Panc1 (cell line): ENCODE data around the gene TPD52L1.

Source experiments
- CTCF ChIP-seq: fragments of 450-650 bp; IDR thresholded peaks from 2 replicates; pipeline ENCODE4 v1.5.1; 2017; ENCODE audit warnings: mild to moderate bottlenecking
- POLR2AphosphoS5 ChIP-seq: IDR thresholded peaks from 2 replicates; pipeline ENCODE4 v1.6.1; 2012; ENCODE audit warnings: mild to moderate bottlenecking, low read depth, low read length, moderate library complexity
- SIN3A ChIP-seq: IDR thresholded peaks from 2 replicates; pipeline ENCODE4 v1.6.1; 2012; ENCODE audit warnings: low read depth, mild to moderate bottlenecking, low read length, moderate library complexity, borderline replicate concordance; ENCODE audit not compliant: insufficient read depth
- TCF7L2 ChIP-seq: IDR thresholded peaks from 2 replicates; pipeline ENCODE4 v1.6.1; 2011; ENCODE audit warnings: mild to moderate bottlenecking, low read depth, low read length, inconsistent platforms

DNA sequence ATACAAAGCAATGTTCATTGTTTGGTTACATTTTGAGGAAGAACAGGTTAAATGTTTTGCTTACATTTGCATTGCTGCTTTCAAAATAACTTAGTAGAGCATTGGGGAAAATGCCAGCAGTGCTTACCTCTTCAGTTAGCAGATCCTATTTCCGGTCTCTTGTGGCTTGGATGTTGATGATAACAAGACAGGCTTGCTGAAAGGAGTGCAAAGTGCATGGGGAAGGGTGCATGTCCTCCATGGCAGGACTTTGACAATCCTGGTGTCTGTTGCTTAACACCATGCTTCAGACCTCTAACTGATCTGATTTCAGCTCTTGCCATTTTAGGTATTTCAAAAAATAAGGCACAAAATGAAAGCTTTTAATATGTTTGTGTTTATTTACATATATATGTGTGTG, 21.1 kb downstream of the TPD52L1 start:
- no peak for TF ChIP-seq CTCF
- TF ChIP-seq TCF7L2: no peak
- no peak for TF ChIP-seq SIN3A
- TF ChIP-seq POLR2AphosphoS5: no peak
